K562 (cell line): Measurements from ENCODE around the gene PIP5K1B. TPM values are rescaled to one million over a fixed set of nuclear protein-coding genes. Genes with fewer than 3 reads are reported as not detected.
A peak's percentile ranks its signal among the peaks of the same experiment; 100 is the strongest.

Experiments
- CCAR2 ChIP-seq: fragments of 200-400 bp; formaldehyde crosslinking; IDR thresholded peaks from 2 replicates; pipeline ENCODE4 v1.6.1; 2017; ENCODE audit warnings: mild to moderate bottlenecking, low read depth, low read length
- CEBPB ChIP-seq: fragments of 450-650 bp; IDR thresholded peaks from 2 replicates; pipeline ENCODE4 v1.6.1; 2016; ENCODE audit warnings: missing genetic modification characterization, missing compliant biosample characterization
- CTCFL ChIP-seq: IDR thresholded peaks from 2 replicates; pipeline ENCODE4 v1.6.1; 2011; ENCODE audit warnings: borderline replicate concordance, low read depth, mild to moderate bottlenecking, moderate library complexity, low read length; ENCODE audit not compliant: insufficient read depth, poor library complexity, severe bottlenecking
- CXXC5 ChIP-seq: fragments of 250-450 bp; sonication (Bioruptor Pico); IDR thresholded peaks from 2 replicates; pipeline ENCODE4 v1.8.0; 2022; ENCODE audit warnings: inconsistent platforms, mild to moderate bottlenecking, moderate library complexity
- NCOA1 ChIP-seq: fragments of 450-650 bp; IDR thresholded peaks from 2 replicates; pipeline ENCODE4 v1.6.1; 2016; ENCODE audit warnings: low read depth
- PTTG1 ChIP-seq: fragments of 450-650 bp; IDR thresholded peaks from 2 replicates; pipeline ENCODE4 v1.6.1; 2016; ENCODE audit warnings: low read depth, mild to moderate bottlenecking, missing genetic modification characterization, missing compliant biosample characterization
- TAF9B ChIP-seq: fragments of 450-650 bp; IDR thresholded peaks from 2 replicates; pipeline ENCODE4 v1.6.1; 2018; ENCODE audit warnings: mild to moderate bottlenecking; ENCODE audit not compliant: partially characterized antibody
- ZKSCAN1 ChIP-seq: fragments of 150-350 bp; IDR thresholded peaks from 2 replicates; pipeline ENCODE4 v1.6.1; 2016; ENCODE audit warnings: low read depth, low read length
- ZNF263 ChIP-seq: sonication (generic); formaldehyde crosslinking; IDR thresholded peaks from 2 replicates; pipeline ENCODE4 v1.8.0; 2022; ENCODE audit warnings: mild to moderate bottlenecking, missing genetic modification reagents, borderline replicate concordance
- ZNF384 ChIP-seq: IDR thresholded peaks from 2 replicates; pipeline ENCODE4 v1.6.1; 2012; ENCODE audit warnings: low read depth, low read length, improper control_type of control experiment
- ZNF583 ChIP-seq: fragments of 250-450 bp; sonication (Bioruptor Pico); IDR thresholded peaks from 2 replicates; pipeline ENCODE4 v1.4.0; 2020
- ZNF589 ChIP-seq: fragments of 200-800 bp; sonication (Bioruptor generic); IDR thresholded peaks from 2 replicates; pipeline ENCODE4 v1.6.1; 2016; ENCODE audit warnings: low read depth, missing genetic modification characterization, missing compliant biosample characterization
- ZNF76 ChIP-seq: fragments of 250-450 bp; sonication (Bioruptor Pico); IDR thresholded peaks from 2 replicates; pipeline ENCODE4 v1.4.0; 2020; ENCODE audit warnings: mild to moderate bottlenecking, moderate library complexity, borderline replicate concordance
- ZNF830 ChIP-seq: fragments of 250-450 bp; sonication (Bioruptor Pico); IDR thresholded peaks from 2 replicates; pipeline ENCODE4 v1.5.0; 2021; ENCODE audit warnings: mild to moderate bottlenecking
- polyA plus RNA-seq, 8 experiments: library from polyadenylated mRNA; depleted of rRNA in 4 of 8; stranded (reverse) in 5 of 8; unstranded in 3 of 8; fragments of >200 nt; fragmentation: Nextera tagmentation in 2 of 8; fragmentation: Illumina TruSeq in 1 of 8; extraction: Ambion mirVana in 2 of 8; extraction: Trizol in 1 of 8; gene quantifications; 2 replicates each; pipeline versions ENCODE4 v1.2.1 to v1.2.3, GENCODE V29; 2011 to 2014; ENCODE audit warnings: inconsistent platforms in 1 of 8, missing spikeins in 1 of 8
- total RNA-seq, 7 experiments: library from RNA; depleted of rRNA in 6 of 7; stranded (reverse); fragments of >200 nt in 6 of 7; fragmentation: Illumina TruSeq in 2 of 7; extraction: Trizol in 2 of 7; gene quantifications; 2 replicates each; pipeline versions ENCODE4 v1.2.1 to v1.2.3, GENCODE V29; 2011 to 2021; ENCODE audit warnings: low replicate concordance in 1 of 7
- TF ChIP-seq, protein P1 (sequence below), 2 experiments: fragments of 450-650 bp; IDR thresholded peaks; 2 replicates each; pipeline ENCODE4 v1.6.1; 2018; ENCODE audit warnings: mild to moderate bottlenecking in 2 of 2, low read depth in 1 of 2; ENCODE audit not compliant: partially characterized antibody in 2 of 2
- TF ChIP-seq, protein P2 (sequence below): fragments of 200-800 bp; sonication (Bioruptor generic); IDR thresholded peaks from 2 replicates; pipeline ENCODE4 v1.6.1; 2017; ENCODE audit warnings: missing genetic modification characterization, missing compliant biosample characterization
- TF ChIP-seq, protein P3 (sequence below): fragments of 450-650 bp; IDR thresholded peaks from 2 replicates; pipeline ENCODE4 v1.6.1; 2016; ENCODE audit warnings: antibody characterized with exemption
- TF ChIP-seq, protein P4 (sequence below): sonication (generic); formaldehyde crosslinking; IDR thresholded peaks from 2 replicates; pipeline ENCODE4 v1.9.0; 2022; ENCODE audit warnings: mild to moderate bottlenecking, missing genetic modification reagents

Gene PIP5K1B
- total and polyA plus RNA-seq, 9 of the 15 experiments (the other 6 are each of a cell fraction or from before 2014, with no cell fraction given) = 3.1 to 12.9 (median 7.4) TPM

DNA sequence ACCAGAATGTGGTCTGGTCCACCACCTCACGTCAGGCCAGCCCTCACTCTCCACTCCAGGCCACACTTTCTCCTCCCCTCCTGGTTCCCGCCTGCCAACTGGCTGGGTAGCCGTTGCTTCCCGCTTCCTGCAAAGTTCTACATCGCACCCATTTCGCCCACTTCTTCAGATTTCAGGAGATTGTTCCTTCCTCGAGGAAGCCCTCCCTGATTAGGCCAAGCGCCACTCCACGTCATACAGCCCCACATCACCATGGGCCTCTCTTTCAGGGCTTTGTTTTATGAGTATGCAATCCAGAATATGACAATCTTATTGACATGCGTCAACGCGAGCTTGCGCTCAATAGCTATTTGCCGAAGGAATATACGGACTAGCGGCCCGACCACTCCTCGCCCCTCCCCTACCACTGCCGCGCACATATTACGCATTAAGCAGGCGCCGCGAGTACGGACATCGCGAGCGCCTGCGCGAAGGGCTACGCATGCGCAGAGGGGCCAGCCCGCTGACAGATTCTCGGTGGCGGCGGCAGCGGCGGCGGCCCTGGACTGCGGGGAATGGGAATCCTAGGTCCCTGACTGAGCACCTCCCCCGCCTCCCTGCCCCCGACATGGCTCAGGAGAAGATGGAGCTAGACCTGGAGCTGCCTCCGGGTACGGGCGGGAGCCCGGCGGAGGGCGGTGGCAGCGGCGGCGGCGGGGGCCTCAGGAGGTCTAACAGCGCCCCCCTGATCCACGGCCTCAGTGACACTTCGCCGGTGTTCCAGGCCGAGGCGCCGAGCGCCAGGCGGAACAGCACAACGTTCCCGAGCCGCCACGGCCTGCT lies 74.7 kb downstream of the PIP5K1B start (continued):
- TF ChIP-seq, protein P1, sequence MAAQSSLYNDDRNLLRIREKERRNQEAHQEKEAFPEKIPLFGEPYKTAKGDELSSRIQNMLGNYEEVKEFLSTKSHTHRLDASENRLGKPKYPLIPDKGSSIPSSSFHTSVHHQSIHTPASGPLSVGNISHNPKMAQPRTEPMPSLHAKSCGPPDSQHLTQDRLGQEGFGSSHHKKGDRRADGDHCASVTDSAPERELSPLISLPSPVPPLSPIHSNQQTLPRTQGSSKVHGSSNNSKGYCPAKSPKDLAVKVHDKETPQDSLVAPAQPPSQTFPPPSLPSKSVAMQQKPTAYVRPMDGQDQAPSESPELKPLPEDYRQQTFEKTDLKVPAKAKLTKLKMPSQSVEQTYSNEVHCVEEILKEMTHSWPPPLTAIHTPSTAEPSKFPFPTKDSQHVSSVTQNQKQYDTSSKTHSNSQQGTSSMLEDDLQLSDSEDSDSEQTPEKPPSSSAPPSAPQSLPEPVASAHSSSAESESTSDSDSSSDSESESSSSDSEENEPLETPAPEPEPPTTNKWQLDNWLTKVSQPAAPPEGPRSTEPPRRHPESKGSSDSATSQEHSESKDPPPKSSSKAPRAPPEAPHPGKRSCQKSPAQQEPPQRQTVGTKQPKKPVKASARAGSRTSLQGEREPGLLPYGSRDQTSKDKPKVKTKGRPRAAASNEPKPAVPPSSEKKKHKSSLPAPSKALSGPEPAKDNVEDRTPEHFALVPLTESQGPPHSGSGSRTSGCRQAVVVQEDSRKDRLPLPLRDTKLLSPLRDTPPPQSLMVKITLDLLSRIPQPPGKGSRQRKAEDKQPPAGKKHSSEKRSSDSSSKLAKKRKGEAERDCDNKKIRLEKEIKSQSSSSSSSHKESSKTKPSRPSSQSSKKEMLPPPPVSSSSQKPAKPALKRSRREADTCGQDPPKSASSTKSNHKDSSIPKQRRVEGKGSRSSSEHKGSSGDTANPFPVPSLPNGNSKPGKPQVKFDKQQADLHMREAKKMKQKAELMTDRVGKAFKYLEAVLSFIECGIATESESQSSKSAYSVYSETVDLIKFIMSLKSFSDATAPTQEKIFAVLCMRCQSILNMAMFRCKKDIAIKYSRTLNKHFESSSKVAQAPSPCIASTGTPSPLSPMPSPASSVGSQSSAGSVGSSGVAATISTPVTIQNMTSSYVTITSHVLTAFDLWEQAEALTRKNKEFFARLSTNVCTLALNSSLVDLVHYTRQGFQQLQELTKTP (IDR thresholded peaks at IDR 0.05; ENCODE audit: low read depth in 1 of 2, partially characterized antibody in 2 of 2) = peak; percentile 47 to 69
- no peak for TF ChIP-seq PTTG1 (tag)
- TF ChIP-seq, protein P2, sequence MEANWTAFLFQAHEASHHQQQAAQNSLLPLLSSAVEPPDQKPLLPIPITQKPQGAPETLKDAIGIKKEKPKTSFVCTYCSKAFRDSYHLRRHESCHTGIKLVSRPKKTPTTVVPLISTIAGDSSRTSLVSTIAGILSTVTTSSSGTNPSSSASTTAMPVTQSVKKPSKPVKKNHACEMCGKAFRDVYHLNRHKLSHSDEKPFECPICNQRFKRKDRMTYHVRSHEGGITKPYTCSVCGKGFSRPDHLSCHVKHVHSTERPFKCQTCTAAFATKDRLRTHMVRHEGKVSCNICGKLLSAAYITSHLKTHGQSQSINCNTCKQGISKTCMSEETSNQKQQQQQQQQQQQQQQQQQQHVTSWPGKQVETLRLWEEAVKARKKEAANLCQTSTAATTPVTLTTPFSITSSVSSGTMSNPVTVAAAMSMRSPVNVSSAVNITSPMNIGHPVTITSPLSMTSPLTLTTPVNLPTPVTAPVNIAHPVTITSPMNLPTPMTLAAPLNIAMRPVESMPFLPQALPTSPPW (CRISPR knock-in tag) = peak; percentile 86
- TF ChIP-seq ZNF583 = no peak
- no peak for TF ChIP-seq ZNF589 (CRISPR knock-in tag)
- TF ChIP-seq CXXC5 (CRISPR knock-in tag) = peak; percentile 64
- TF ChIP-seq, protein P3, sequence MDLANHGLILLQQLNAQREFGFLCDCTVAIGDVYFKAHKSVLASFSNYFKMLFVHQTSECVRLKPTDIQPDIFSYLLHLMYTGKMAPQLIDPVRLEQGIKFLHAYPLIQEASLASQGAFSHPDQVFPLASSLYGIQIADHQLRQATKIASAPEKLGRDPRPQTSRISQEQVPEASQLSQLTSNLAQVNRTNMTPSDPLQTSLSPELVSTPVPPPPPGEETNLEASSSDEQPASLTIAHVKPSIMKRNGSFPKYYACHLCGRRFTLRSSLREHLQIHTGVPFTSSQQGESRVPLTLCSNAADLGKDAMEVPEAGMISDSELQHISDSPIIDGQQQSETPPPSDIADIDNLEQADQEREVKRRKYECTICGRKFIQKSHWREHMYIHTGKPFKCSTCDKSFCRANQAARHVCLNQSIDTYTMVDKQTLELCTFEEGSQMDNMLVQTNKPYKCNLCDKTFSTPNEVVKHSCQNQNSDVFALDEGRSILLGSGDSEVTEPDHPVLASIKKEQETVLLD = peak; percentile 98
- peak; percentile 40 for TF ChIP-seq CTCFL
- TF ChIP-seq ZNF263 = no peak; the same call in 1 of the 2 replicates
- no peak for TF ChIP-seq ZNF384
- peak; percentile 46; the same call in 1 of the 2 replicates for TF ChIP-seq ZNF76 (CRISPR knock-in tag)
- peak; percentile 54; the same call in 1 of the 2 replicates for TF ChIP-seq ZKSCAN1
- peak; percentile 57 for TF ChIP-seq TAF9B
- TF ChIP-seq NCOA1 = no peak
- 0 out of 2 replicates have a peak, but pooled peaks have one; percentile 77 for TF ChIP-seq ZNF830 (CRISPR knock-in tag)
- no peak for TF ChIP-seq CEBPB
- TF ChIP-seq, protein P4, sequence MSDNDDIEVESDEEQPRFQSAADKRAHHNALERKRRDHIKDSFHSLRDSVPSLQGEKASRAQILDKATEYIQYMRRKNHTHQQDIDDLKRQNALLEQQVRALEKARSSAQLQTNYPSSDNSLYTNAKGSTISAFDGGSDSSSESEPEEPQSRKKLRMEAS (CRISPR knock-in tag) = no peak
- TF ChIP-seq CCAR2 = no peak
